Panc1 (cell line): Measurements from ENCODE around the gene ZNF865. TPM values are rescaled to one million over a fixed set of nuclear protein-coding genes. Genes with fewer than 3 reads are reported as not detected.
A peak's percentile ranks its signal among the peaks of the same experiment; 100 is the strongest.

Source experiments
- ATAC-seq: fragments of 200-7000 bp; cut with Tn5 transposase; 2 replicates; pipeline ENCODE4 v1.9.1; 2020; ENCODE audit warnings: mild to moderate bottlenecking, moderate library complexity
- BruUV-seq: library from RNA; stranded (reverse); fragments of 400-500 nt; replicated peaks from 2 replicates; lab custom pipeline; 2021; lab: Mats Ljungman, UMichigan
- CTCF ChIA-PET: fragments of 300-600 bp; sonication (Branson Sonifier 250); formaldehyde crosslinking; loops from one replicate; lab custom pipeline; 2022; ENCODE audit warnings: antibody characterized with exemption; lab: Charles Lee
- POLR2A ChIA-PET: fragments of 300-600 bp; sonication (Branson Sonifier 250); formaldehyde crosslinking; loops from one replicate; lab custom pipeline; 2022; ENCODE audit warnings: antibody characterized with exemption; lab: Charles Lee
- DNase-seq: peaks from one replicate; pipeline ENCODE4 v3.0.0-alpha.2; 2010; ENCODE audit warnings: low read depth, low spot score
- H3K27ac ChIP-seq: 2 replicates; pipeline ENCODE4 v1.5.1; 2011; ENCODE audit warnings: mild to moderate bottlenecking, low read length, inconsistent platforms
- H3K27me3 ChIP-seq: fragments of 200-500 bp; sonication (Bioruptor generic); 2 replicates; pipeline ENCODE4 v1.6.0; 2014; ENCODE audit warnings: low read length, inconsistent platforms; ENCODE audit not compliant: control insufficient read depth, insufficient read depth
- H3K36me3 ChIP-seq: fragments of 200-500 bp; sonication (Bioruptor generic); 2 replicates; pipeline ENCODE4 v1.5.1; 2014; ENCODE audit warnings: inconsistent platforms, mild to moderate bottlenecking, low read length, moderate library complexity; ENCODE audit not compliant: control insufficient read depth, insufficient read depth
- H3K4me1 ChIP-seq: 2 replicates; pipeline ENCODE4 v1.5.1; 2011; ENCODE audit warnings: inconsistent platforms, mild to moderate bottlenecking, low read length, moderate library complexity; ENCODE audit not compliant: control insufficient read depth, insufficient read depth
- H3K4me3 ChIP-seq, 2 experiments: 2 replicates each; pipeline ENCODE4 v1.5.1; 2011 to 2012; ENCODE audit warnings: low read depth in 2 of 2, low read length in 2 of 2, mild to moderate bottlenecking in 2 of 2, inconsistent platforms in 1 of 2, moderate library complexity in 1 of 2
- H3K9me3 ChIP-seq: fragments of 200-500 bp; sonication (Bioruptor generic); 2 replicates; pipeline ENCODE4 v1.5.1; 2014; ENCODE audit warnings: low read depth, mild to moderate bottlenecking, inconsistent platforms, low read length, moderate library complexity; ENCODE audit not compliant: control insufficient read depth, insufficient read depth
- POLR2AphosphoS5 ChIP-seq: IDR thresholded peaks from 2 replicates; pipeline ENCODE4 v1.6.1; 2012; ENCODE audit warnings: mild to moderate bottlenecking, low read depth, low read length, moderate library complexity
- REST ChIP-seq, 2 experiments: IDR thresholded peaks; 2 replicates each; pipeline ENCODE4 v1.6.1; 2011 to 2012; ENCODE audit warnings: low read depth in 2 of 2, control low read depth in 1 of 2, low read length in 1 of 2, mild to moderate bottlenecking in 1 of 2, moderate library complexity in 1 of 2; ENCODE audit not compliant: insufficient read depth in 1 of 2
- SIN3A ChIP-seq: IDR thresholded peaks from 2 replicates; pipeline ENCODE4 v1.6.1; 2012; ENCODE audit warnings: low read depth, mild to moderate bottlenecking, low read length, moderate library complexity, borderline replicate concordance; ENCODE audit not compliant: insufficient read depth
- TCF7L2 ChIP-seq: IDR thresholded peaks from 2 replicates; pipeline ENCODE4 v1.6.1; 2011; ENCODE audit warnings: mild to moderate bottlenecking, low read depth, low read length, inconsistent platforms
- in situ Hi-C: cut with HindIII; loops from 2 replicates; pipeline ENCODE4 v1.10.0; 2016; ENCODE audit warnings: low sequenced_read_pairs, low pct_unique_long_range_greater_than_20kb
- intact Hi-C: fragments of 100-400 bp; cut with micrococcal nuclease; formaldehyde crosslinking; loops from one replicate; pipeline ENCODE4 v1.10.0; 2022; ENCODE audit not compliant: unreplicated experiment
- total RNA-seq: library from RNA; stranded (reverse); gene quantifications from one replicate; pipeline ENCODE4 v1.2.1, GENCODE V29; 2021; ENCODE audit not compliant: unreplicated experiment
- TF ChIP-seq, protein P1 (sequence below): fragments of 450-650 bp; IDR thresholded peaks from 2 replicates; pipeline ENCODE4 v1.5.1; 2017; ENCODE audit warnings: mild to moderate bottlenecking

Gene ZNF865
- total RNA-seq, 1 experiment from 2014 or later: 25.6 TPM

DNA sequence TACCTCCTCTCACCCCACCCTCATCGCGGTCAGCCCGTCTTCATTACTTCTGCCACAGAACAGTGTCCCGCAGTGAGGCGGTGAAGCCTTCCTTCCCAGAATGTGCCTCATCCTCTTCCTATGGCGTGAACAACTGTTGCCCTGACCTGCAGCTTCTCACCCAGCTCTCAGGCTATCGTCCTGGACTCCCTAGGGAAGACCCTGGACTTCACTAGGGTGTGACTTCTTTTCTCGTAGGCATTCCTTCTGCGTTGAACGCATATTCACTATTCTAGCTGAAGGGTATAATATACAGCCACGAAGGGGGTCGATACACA lies 982 bp downstream of the ZNF865 start:
- in situ Hi-C loops: no loop called here
- H3K27ac ChIP-seq: peak overlapping the region; percentile 93
- no peak for TF ChIP-seq POLR2AphosphoS5
- no peak for TF ChIP-seq SIN3A
- TF ChIP-seq TCF7L2: no peak
- TF ChIP-seq, protein P1, sequence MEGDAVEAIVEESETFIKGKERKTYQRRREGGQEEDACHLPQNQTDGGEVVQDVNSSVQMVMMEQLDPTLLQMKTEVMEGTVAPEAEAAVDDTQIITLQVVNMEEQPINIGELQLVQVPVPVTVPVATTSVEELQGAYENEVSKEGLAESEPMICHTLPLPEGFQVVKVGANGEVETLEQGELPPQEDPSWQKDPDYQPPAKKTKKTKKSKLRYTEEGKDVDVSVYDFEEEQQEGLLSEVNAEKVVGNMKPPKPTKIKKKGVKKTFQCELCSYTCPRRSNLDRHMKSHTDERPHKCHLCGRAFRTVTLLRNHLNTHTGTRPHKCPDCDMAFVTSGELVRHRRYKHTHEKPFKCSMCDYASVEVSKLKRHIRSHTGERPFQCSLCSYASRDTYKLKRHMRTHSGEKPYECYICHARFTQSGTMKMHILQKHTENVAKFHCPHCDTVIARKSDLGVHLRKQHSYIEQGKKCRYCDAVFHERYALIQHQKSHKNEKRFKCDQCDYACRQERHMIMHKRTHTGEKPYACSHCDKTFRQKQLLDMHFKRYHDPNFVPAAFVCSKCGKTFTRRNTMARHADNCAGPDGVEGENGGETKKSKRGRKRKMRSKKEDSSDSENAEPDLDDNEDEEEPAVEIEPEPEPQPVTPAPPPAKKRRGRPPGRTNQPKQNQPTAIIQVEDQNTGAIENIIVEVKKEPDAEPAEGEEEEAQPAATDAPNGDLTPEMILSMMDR: no peak; the same call in 1 of the 2 replicates
- TF ChIP-seq REST (IDR thresholded peaks at IDR 0.05; ENCODE audit: insufficient read depth in 1 of 2, low read depth in 2 of 2, low read length in 1 of 2): no peak
- H3K9me3 ChIP-seq: no peaks in the 10 kb centered on the region
- ChIA-PET CTCF (interaction anchor here (0.5 to 1.6 kb wide), 5 partner anchors 19 to 89 kb away, joined by 3 to 10 read pairs (median 6); no protein-coding TSS in a partner anchor), POLR2A (interaction anchor here (0.6 kb wide), 1 partner anchor 28 kb away, joined by 4 read pairs; no protein-coding TSS in a partner anchor)
- no TSS peak for BruUV-seq
- H3K4me1 ChIP-seq: peaks cover 13% of the 10 kb centered on the region
- H3K27me3 ChIP-seq: no peaks in the 10 kb centered on the region
- ATAC-seq (no peak), DNase-seq (no peak)
- intact Hi-C loops: loop anchor here (2.0 kb wide), 1 partner anchor 90 kb away; no protein-coding TSS in a partner anchor
- no peaks in the 10 kb centered on the region for H3K36me3 ChIP-seq
- H3K4me3 ChIP-seq: peak overlapping the region; percentile 74 to 88

DNA sequence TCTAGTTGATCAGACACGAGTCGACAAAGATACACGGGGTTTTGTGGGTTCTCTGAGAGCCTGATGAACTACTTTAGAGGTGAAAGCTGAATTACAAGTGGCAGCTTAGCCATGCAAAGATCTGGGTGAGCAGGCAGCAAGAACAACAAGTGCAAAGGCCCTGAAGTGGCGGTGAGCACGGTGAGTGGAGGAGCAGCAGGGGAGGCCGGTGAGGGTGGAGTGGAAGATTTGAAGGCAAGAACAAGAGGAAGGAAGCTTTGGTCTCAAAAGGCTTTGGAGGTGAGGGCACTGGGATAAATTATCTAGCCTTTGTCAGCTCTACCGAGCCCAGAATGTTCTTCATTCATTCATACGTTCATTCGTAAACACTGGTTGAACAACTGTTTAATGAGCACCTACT lies 1.4 kb downstream of the ZNF865 start:
- POLR2A ChIA-PET: no interaction called here
- peaks cover 11% of the 10 kb centered on the region for H3K4me1 ChIP-seq
- H3K27ac ChIP-seq: peak overlapping the region; percentile 93
- DNase-seq: no peak
- no peaks in the 10 kb centered on the region for H3K27me3 ChIP-seq
- no peaks in the 10 kb centered on the region for H3K9me3 ChIP-seq
- no TSS peak for BruUV-seq
- CTCF ChIA-PET: interaction anchor here (0.9 to 1.6 kb wide), 4 partner anchors 18 to 90 kb away, joined by 3 to 10 read pairs (median 6); no protein-coding TSS in a partner anchor
- TF ChIP-seq POLR2AphosphoS5 (no peak), REST (IDR thresholded peaks at IDR 0.05; ENCODE audit: insufficient read depth in 1 of 2, low read depth in 2 of 2, low read length in 1 of 2) (no peak), TCF7L2 (no peak), SIN3A (no peak)
- TF ChIP-seq, protein P1: no peak
- H3K4me3 ChIP-seq: peak overlapping the region; percentile 74 to 88
- no peak for ATAC-seq
- H3K36me3 ChIP-seq: no peaks in the 10 kb centered on the region
- intact Hi-C loops: loop anchor here (2.0 kb wide), 1 partner anchor 90 kb away; no protein-coding TSS in a partner anchor
- in situ Hi-C loops: no loop called here
